Parathyroid adenoma (tissue), 2 donors: ENCODE data around the gene CAMTA1.
A peak's percentile ranks its signal among the peaks of the same experiment; 100 is the strongest.

ENCODE experiments used
- H2AFZ ChIP-seq: fragments of 300-600 bp; sonication (generic); one replicate; pipeline ENCODE4 v1.7.0; 2017; ENCODE audit warnings: antibody characterized with exemption, mild to moderate bottlenecking
- H3K27ac ChIP-seq: fragments of 300-600 bp; sonication (generic); one replicate; pipeline ENCODE4 v1.7.0; 2017
- H3K27me3 ChIP-seq: fragments of 300-600 bp; sonication (generic); one replicate; pipeline ENCODE4 v1.7.0; 2017; ENCODE audit warnings: low read length; ENCODE audit not compliant: control insufficient read depth, insufficient read depth
- H3K36me3 ChIP-seq: fragments of 300-600 bp; sonication (generic); one replicate; pipeline ENCODE4 v1.7.0; 2017; ENCODE audit warnings: low read length; ENCODE audit not compliant: control insufficient read depth, insufficient read depth
- H3K4me1 ChIP-seq: fragments of 300-600 bp; sonication (generic); one replicate; pipeline ENCODE4 v1.7.0; 2017; ENCODE audit warnings: control low read depth
- H3K4me2 ChIP-seq: fragments of 300-600 bp; sonication (generic); one replicate; pipeline ENCODE4 v1.7.0; 2017; ENCODE audit warnings: low read length
- H3K4me3 ChIP-seq: fragments of 300-600 bp; sonication (generic); one replicate; pipeline ENCODE4 v1.7.0; 2017; ENCODE audit warnings: low read depth, low read length
- H3K79me2 ChIP-seq: fragments of 300-600 bp; sonication (generic); one replicate; pipeline ENCODE4 v1.7.0; 2017; ENCODE audit warnings: control low read depth
- H3K9ac ChIP-seq: fragments of 300-600 bp; sonication (generic); one replicate; pipeline ENCODE4 v1.7.0; 2017; ENCODE audit warnings: mild to moderate bottlenecking
- H3K9me3 ChIP-seq: fragments of 300-600 bp; sonication (generic); one replicate; pipeline ENCODE4 v1.7.0; 2017; ENCODE audit warnings: low read length; ENCODE audit not compliant: control insufficient read depth
- TF ChIP-seq, protein P1 (sequence below): fragments of 300-600 bp; sonication (generic); IDR thresholded peaks from one replicate; pipeline ENCODE4 v1.7.0; 2017; ENCODE audit warnings: antibody characterized with exemption, mild to moderate bottlenecking
- donor health status: primary hyperparathyroidism.

Gene CAMTA1

GRCh38 chr1:7751174-7751573 lies 965.9 kb downstream of the CAMTA1 start:
- Histone ChIP-seq H3K4me1 (no peaks in the 10 kb centered on the region), H3K27ac (no peak overlapping the region), H3K36me3 (no peaks in the 10 kb centered on the region), H3K4me2 (no peak overlapping the region), H3K9me3 (no peaks in the 10 kb centered on the region), H3K9ac (no peak overlapping the region), H3K79me2 (no peaks in the 10 kb centered on the region), H3K4me3 (no peak overlapping the region), H3K27me3 (no peaks in the 10 kb centered on the region), H2AFZ (no peak overlapping the region)
- TF ChIP-seq, protein P1, sequence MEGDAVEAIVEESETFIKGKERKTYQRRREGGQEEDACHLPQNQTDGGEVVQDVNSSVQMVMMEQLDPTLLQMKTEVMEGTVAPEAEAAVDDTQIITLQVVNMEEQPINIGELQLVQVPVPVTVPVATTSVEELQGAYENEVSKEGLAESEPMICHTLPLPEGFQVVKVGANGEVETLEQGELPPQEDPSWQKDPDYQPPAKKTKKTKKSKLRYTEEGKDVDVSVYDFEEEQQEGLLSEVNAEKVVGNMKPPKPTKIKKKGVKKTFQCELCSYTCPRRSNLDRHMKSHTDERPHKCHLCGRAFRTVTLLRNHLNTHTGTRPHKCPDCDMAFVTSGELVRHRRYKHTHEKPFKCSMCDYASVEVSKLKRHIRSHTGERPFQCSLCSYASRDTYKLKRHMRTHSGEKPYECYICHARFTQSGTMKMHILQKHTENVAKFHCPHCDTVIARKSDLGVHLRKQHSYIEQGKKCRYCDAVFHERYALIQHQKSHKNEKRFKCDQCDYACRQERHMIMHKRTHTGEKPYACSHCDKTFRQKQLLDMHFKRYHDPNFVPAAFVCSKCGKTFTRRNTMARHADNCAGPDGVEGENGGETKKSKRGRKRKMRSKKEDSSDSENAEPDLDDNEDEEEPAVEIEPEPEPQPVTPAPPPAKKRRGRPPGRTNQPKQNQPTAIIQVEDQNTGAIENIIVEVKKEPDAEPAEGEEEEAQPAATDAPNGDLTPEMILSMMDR = no peak

GRCh38 chr1:7752512-7753417 lies 967.5 kb downstream of the CAMTA1 start:
- Histone ChIP-seq H3K79me2 (no peaks in the 10 kb centered on the region), H3K4me1 (no peaks in the 10 kb centered on the region), H2AFZ (peak overlapping the region; percentile 64), H3K9me3 (no peaks in the 10 kb centered on the region), H3K9ac (no peak overlapping the region), H3K4me2 (peak overlapping the region; percentile 62), H3K27ac (no peak overlapping the region), H3K27me3 (no peaks in the 10 kb centered on the region), H3K4me3 (peak overlapping the region; percentile 17), H3K36me3 (no peaks in the 10 kb centered on the region)
- TF ChIP-seq, protein P1 = peak; percentile 68

DNA sequence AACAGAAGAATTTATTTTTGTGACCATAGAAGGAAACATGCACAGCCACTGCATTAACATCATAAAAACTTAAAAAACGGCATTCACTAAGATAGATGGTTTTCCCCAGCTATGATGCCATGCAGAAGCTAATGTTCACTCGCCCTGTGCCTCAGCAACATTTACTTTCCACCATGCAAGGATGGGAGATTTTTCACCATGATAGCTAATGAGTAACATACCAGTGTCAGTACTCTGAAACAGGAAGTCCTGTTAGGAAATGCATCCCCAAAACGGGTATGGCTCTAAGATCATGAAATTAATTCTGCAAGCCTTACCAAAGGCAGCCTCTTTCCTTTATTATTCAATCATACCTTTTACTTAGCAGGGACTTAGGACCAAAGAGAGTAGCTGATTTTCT lies 968.4 kb downstream of the CAMTA1 start:
- Histone ChIP-seq H3K9me3 (no peaks in the 10 kb centered on the region), H2AFZ (no peak overlapping the region), H3K4me3 (no peak overlapping the region), H3K27ac (no peak overlapping the region), H3K9ac (no peak overlapping the region), H3K27me3 (no peaks in the 10 kb centered on the region), H3K36me3 (no peaks in the 10 kb centered on the region), H3K79me2 (no peaks in the 10 kb centered on the region), H3K4me2 (no peak overlapping the region), H3K4me1 (no peaks in the 10 kb centered on the region)
- TF ChIP-seq, protein P1 = no peak

DNA sequence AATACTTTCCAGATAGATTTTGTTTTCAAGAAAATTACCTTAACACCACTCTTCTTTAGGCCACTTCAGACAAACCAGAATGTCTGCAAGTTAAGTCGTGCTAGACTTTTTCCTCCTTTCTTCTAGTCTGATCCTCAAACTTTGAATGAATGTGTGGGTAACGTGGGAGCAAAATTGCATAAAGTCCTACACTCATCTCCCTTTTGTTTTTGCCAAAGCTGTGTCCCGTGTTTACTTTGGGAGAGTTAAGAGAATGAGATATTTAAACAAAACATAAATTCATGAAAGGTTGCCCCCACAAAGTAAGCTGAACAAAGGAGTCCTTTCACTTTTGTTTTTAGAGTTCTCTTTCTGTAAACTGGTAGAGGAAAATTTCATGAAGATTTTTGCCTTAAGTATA lies 969.0 kb downstream of the CAMTA1 start:
- H3K9me3 ChIP-seq = no peaks in the 10 kb centered on the region
- no peaks in the 10 kb centered on the region for H3K27me3 ChIP-seq
- H3K36me3 ChIP-seq = no peaks in the 10 kb centered on the region
- no peak overlapping the region for H3K9ac ChIP-seq
- H2AFZ ChIP-seq = no peak overlapping the region
- no peaks in the 10 kb centered on the region for H3K79me2 ChIP-seq
- no peak overlapping the region for H3K4me2 ChIP-seq
- H3K4me1 ChIP-seq = no peaks in the 10 kb centered on the region
- no peak overlapping the region for H3K4me3 ChIP-seq
- H3K27ac ChIP-seq = no peak overlapping the region
- TF ChIP-seq, protein P1 = no peak

DNA sequence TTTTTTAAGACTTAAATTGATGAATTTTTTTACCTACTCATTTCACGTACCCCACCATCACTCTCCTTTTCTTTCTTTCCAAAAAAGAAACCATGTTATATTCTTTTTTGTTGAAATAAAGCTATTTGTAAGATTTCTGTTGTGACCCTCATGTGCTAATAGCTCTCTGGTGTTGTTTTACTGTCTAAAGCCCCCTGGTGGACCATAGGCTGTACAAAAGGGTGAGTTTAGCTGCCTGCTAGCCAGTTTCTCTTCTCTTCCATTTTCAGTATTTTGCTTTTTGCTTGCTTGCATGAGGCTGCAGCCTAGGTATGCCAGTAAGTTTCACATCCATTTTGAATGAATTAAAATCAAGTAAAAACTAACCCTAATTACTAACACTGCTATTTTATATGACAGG lies 970.2 kb downstream of the CAMTA1 start:
- no peak overlapping the region for H2AFZ ChIP-seq
- H3K79me2 ChIP-seq = no peaks in the 10 kb centered on the region
- no peak overlapping the region for H3K4me3 ChIP-seq
- H3K36me3 ChIP-seq = no peaks in the 10 kb centered on the region
- no peak overlapping the region for H3K9ac ChIP-seq
- H3K9me3 ChIP-seq = no peaks in the 10 kb centered on the region
- TF ChIP-seq, protein P1 = no peak
- no peaks in the 10 kb centered on the region for H3K4me1 ChIP-seq
- no peaks in the 10 kb centered on the region for H3K27me3 ChIP-seq
- H3K4me2 ChIP-seq = no peak overlapping the region
- no peak overlapping the region for H3K27ac ChIP-seq
